Activated CD4-positive, alpha-beta T cell treated with anti-CD3 and anti-CD28 coated beads, Interleukin-2, amount 10 ng/mL, durations not matched to agents 7 days and 5 days (primary cell): ENCODE measurements around the gene DCUN1D2. TPM values are rescaled to one million over a fixed set of nuclear protein-coding genes. Genes with fewer than 3 reads are reported as not detected.
"Not testable (repeated sequence)": the region's sequence is repeated elsewhere in the genome, so short reads cannot be mapped to it uniquely, and the experiment has no call there.

Source experiments
- CTCF ChIA-PET: fragments of 350-600 bp; sonication (Branson Sonifier 250); formaldehyde crosslinking; loops from one replicate; lab custom pipeline; 2021; ENCODE audit warnings: antibody characterized with exemption; lab: Charles Lee
- POLR2A ChIA-PET: fragments of 350-600 bp; sonication (Branson Sonifier 250); formaldehyde crosslinking; loops from one replicate; lab custom pipeline; 2021; ENCODE audit warnings: antibody characterized with exemption; lab: Charles Lee
- DNase-seq: peaks from one replicate; pipeline ENCODE4 v3.0.0-alpha.2; 2020
- H3K27ac Mint-ChIP-seq: one replicate; pipeline ENCODE4 v1.8.0; 2021; ENCODE audit warnings: mild to moderate bottlenecking, moderate library complexity, mixed read lengths
- H3K27me3 Mint-ChIP-seq: one replicate; pipeline ENCODE4 v1.8.0; 2021; ENCODE audit warnings: mixed read lengths
- H3K36me3 Mint-ChIP-seq: one replicate; pipeline ENCODE4 v1.8.0; 2021; ENCODE audit warnings: low read depth, mixed read lengths
- H3K4me1 Mint-ChIP-seq: one replicate; pipeline ENCODE4 v1.8.0; 2021; ENCODE audit warnings: mixed read lengths
- H3K4me3 Mint-ChIP-seq: one replicate; pipeline ENCODE4 v1.8.0; 2021; ENCODE audit warnings: mild to moderate bottlenecking, moderate library complexity, mixed read lengths
- H3K9me3 Mint-ChIP-seq: one replicate; pipeline ENCODE4 v1.8.0; 2021; ENCODE audit warnings: mixed read lengths
- total RNA-seq, 2 experiments: library from RNA; stranded (reverse); gene quantifications; one replicate each; pipeline ENCODE4 v1.2.3, GENCODE V29; 2021

Gene DCUN1D2
- total RNA-seq, 2 experiments from 2014 or later: 13.9 to 20.3 TPM

DNA sequence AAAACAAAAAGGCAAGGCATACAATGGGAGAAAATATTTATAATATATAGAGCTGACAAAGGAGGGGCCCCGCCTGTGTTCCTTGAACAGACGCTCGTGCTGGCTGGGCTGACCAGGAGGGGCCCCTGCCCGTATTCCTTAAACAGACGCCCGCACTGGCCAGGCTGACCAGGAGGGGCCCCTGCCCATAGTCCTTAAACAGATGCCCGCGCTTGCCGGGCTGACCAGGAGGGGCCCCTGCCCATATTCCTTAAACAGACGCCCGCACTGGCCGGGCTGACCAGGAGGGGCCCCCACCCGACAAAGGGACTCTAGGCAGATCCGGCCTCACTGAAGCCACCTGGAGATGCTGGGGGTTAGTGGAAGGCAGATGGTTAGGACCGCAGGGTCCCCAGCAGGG lies 46.5 kb downstream of the DCUN1D2 start:
- Mint-ChIP-seq H3K4me1 (no peaks in the 10 kb centered on the region), H3K4me3 (no peak overlapping the region), H3K9me3 (peaks cover 8% of the 10 kb centered on the region), H3K27ac (no peak overlapping the region), H3K27me3 (no peaks in the 10 kb centered on the region), H3K36me3 (no peaks in the 10 kb centered on the region)
- POLR2A ChIA-PET: no interaction called here
- CTCF ChIA-PET: no interaction called here
- DNase-seq: no peak

DNA sequence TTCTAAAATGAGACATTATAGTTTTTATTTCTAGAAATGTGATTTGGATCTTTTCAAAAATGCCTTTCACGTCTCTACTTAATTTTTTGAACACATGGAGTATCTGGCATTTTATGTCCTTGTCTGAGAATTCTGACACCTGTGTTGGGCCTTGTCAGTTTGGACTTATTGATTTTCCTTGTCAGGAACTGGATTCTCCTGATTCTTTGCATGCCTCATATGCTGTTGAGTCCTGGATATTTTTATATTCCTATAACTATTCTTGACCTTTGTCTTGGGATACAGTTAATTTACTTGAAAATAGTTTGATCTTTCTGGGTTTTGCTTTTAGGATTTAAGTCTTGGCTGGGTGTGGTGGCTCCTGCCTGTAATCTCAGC lies 47.5 kb downstream of the DCUN1D2 start:
- CTCF ChIA-PET: no interaction called here
- no peak for DNase-seq
- Mint-ChIP-seq H3K9me3 (peaks cover 7% of the 10 kb centered on the region), H3K4me1 (no peaks in the 10 kb centered on the region), H3K4me3 (no peak overlapping the region), H3K27ac (no peak overlapping the region), H3K36me3 (no peaks in the 10 kb centered on the region), H3K27me3 (no peaks in the 10 kb centered on the region)
- POLR2A ChIA-PET: no interaction called here

DNA sequence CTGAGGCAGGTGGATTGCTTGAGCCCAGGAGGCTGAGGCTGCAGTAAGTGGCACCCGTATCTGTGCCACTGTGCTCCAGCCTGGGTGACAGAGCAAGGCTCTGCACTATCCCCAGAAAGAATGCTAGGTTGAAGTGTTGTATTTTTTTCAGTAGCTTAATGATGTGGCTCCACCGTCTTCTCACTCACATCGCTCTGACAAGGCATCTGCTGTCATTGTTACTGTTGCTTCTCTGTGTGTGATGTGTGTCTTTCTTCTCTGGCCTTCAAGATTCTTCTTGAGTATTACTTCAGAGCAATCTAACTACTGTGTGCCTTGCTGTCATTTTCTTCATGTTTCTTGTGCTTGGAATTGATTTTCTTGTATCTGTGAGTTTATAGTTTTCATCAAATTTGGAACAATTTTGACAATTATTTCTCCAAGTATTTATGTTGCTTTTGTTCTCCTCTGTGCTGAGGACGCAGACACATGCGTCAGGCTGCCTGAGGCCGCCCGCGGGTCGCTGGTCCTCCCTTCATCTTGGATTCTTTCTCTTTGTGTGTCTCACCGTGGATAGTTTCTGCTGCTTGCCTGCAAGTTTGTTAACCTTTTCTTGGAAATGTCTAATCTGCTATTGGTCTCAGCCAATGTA lies 48.0 kb downstream of the DCUN1D2 start:
- Mint-ChIP-seq H3K4me3 (no peak overlapping the region), H3K36me3 (no peaks in the 10 kb centered on the region), H3K9me3 (peaks cover 3% of the 10 kb centered on the region), H3K27ac (no peak overlapping the region), H3K27me3 (no peaks in the 10 kb centered on the region), H3K4me1 (no peaks in the 10 kb centered on the region)
- CTCF ChIA-PET: no interaction called here
- POLR2A ChIA-PET: no interaction called here
- no peak for DNase-seq

DNA sequence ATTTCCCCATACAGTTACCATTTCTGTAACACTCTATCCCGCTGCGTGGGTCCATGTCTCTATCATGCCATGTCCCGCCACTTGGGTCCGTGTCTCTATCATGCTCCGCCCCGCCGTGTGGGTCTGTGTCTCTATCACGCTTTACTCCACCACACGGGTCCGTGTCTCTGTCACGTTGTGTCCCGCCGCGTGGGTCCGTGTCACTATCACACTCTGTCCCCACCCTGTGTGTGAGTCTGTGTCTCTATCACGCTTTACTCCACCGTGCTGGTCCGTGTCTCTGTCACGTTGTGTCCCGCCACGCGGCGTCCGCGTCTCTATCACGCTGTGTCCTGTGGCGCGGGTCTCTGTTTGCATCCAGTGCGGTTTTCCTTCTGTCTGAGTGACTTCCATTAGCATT lies 48.9 kb downstream of the DCUN1D2 start:
- no peaks in the 10 kb centered on the region for H3K36me3 Mint-ChIP-seq
- ChIA-PET POLR2A (no interaction called here), CTCF (no interaction called here)
- H3K4me3 Mint-ChIP-seq: no peak overlapping the region
- H3K27ac Mint-ChIP-seq: no peak overlapping the region
- H3K27me3 Mint-ChIP-seq: no peaks in the 10 kb centered on the region
- no peak for DNase-seq
- no peaks in the 10 kb centered on the region for H3K4me1 Mint-ChIP-seq
- peaks cover 2% of the 10 kb centered on the region for H3K9me3 Mint-ChIP-seq

DNA sequence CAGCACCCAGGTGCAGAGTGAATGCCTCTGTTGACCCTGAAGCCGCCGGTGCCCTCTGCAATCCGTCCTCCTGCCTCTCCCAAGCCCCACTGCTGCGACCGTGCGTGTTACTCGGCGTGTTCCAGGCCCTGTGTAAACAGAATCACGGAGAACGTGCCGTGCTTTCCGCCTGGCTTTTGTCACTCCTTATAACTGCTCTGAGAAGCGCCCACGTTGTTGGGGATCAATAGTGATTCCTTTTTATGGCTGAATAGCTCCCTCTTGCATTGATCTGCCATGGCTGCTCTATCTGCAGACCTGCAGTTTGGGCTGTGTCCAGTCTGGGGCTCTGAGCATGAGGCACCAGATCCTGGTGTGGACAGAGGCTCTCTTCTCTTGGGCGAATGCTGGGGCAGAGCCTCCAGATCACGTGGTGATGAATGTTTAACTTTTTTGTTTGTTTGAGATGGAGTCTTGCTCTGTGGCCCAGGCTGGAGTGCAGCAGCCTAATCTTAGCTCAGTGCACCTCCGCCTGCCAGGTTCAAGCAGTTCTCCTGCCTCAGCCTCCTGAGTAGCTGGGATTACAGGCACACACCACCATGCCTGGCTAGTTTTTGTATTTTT lies 53.0 kb downstream of the DCUN1D2 start:
- peaks cover 5% of the 10 kb centered on the region for H3K9me3 Mint-ChIP-seq
- no peak overlapping the region for H3K4me3 Mint-ChIP-seq
- no peak for DNase-seq
- ChIA-PET CTCF (no interaction called here), POLR2A (no interaction called here)
- H3K27me3 Mint-ChIP-seq: no peaks in the 10 kb centered on the region
- no peaks in the 10 kb centered on the region for H3K4me1 Mint-ChIP-seq
- H3K27ac Mint-ChIP-seq: peak overlapping the region; percentile 4
- H3K36me3 Mint-ChIP-seq: no peaks in the 10 kb centered on the region

DNA sequence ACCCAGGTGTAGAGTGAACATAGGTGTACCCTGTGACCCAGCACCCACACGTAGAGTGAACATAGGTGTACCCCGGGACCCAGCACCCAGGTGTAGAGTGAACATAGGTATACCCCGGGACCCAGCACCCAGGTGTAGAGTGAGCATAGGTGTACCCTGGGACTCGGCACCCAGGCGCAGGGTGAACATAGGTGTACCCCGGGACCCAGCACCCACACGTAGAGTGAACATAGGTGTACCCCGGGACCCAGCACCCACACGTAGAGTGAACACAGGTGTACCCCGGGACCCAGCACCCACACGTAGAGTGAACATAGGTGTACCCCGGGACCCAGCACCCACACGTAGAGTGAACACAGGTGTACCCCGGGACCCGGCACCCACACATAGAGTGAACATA lies 53.6 kb downstream of the DCUN1D2 start:
- POLR2A ChIA-PET, H3K9me3 Mint-ChIP-seq, CTCF ChIA-PET: not testable (repeated sequence)

DNA sequence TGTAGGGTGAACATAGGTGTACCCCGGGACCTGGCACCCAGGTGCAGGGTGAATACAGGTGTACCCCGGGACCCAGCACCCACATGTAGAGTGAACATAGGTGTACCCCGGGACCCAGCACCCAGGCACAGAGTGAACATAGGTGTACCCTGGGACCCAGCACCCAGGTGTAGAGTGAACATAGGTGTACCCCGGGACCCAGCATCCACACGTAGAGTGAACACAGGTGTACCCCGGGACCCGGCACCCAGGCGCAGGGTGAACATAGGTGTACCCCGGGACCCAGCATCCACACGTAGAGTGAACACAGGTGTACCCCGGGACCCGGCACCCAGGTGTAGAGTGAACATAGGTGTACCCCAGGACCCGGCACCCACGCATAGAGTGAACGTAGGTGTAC lies 54.6 kb downstream of the DCUN1D2 start:
- H3K4me1 Mint-ChIP-seq, H3K4me3 Mint-ChIP-seq, H3K27me3 Mint-ChIP-seq, H3K27ac Mint-ChIP-seq, DNase-seq, POLR2A ChIA-PET, CTCF ChIA-PET, H3K9me3 Mint-ChIP-seq, H3K36me3 Mint-ChIP-seq: not testable (repeated sequence)

More for the DNA sequence above, 53.6 kb downstream of the DCUN1D2 start:
- not testable (repeated sequence) for H3K4me1 Mint-ChIP-seq, H3K27me3 Mint-ChIP-seq, H3K36me3 Mint-ChIP-seq, H3K27ac Mint-ChIP-seq, DNase-seq, H3K4me3 Mint-ChIP-seq

DNA sequence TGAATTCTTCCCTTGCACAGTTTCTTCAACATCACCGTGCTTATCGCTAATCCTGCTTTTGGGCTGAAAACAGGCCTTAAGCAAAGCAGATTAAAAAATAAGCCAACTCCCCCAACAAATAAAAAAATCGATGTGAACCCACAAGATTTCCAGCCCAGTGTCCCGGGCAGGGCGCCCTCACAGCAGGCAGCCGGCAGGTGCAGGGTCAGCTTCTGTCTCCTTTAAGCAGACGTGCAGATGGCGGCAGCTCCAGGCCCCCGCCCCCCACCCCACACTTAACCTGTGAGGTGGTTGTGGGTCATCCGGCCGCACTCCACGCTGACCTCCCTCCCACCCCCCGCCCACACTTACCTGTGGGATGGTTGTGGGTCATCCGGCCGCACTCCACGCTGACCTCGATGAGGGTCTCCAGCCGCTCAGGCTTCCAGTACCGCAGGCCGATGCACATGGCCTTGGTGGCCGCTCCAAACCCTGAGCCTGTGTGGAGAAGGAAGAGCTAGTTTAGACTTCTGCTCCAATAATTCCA lies 57.1 kb downstream of the DCUN1D2 start:
- no peak overlapping the region for H3K27ac Mint-ChIP-seq
- POLR2A ChIA-PET: no interaction called here
- H3K27me3 Mint-ChIP-seq: no peaks in the 10 kb centered on the region
- no peaks in the 10 kb centered on the region for H3K4me1 Mint-ChIP-seq
- peaks cover 5% of the 10 kb centered on the region for H3K9me3 Mint-ChIP-seq
- H3K4me3 Mint-ChIP-seq: no peak overlapping the region
- H3K36me3 Mint-ChIP-seq: no peaks in the 10 kb centered on the region
- no peak for DNase-seq
- CTCF ChIA-PET: no interaction called here

DNA sequence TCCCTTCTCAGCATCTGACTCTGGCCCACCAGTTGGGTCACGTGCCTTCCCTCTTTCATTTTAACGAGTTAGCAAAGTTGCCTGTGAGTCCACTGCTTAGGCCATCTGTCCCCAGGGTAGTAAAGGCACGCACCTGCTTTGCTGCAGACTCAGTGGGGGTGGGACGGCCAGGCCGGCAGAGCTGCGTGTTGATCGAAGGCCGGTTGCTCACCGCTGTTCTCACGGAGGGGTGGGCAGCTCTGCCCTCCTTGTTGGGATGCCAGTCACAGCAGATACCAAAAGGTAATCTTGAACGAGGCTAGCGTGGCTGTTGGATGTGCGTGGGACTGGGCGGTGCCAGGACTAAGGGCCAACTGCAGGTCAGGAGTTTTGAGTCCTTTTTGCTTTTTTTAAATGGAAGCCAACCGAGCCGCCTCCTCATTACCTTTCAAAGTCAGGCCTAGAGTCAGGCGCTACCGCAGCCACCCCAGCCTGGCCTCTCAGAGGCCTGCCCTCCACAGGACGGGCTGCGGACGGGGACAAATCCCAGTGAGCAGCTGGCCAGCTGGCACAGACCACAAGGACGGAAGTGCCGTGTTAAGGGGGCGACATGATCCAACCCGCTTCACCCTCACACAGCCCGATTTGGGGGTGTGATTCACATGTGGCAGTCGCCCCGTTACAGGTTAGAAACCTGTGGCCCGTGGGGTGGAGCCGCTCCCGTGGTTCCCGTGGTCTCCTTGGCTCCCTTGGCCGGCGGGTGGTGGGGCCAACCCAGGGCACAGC lies 57.8 kb downstream of the DCUN1D2 start:
- no peak for DNase-seq
- H3K9me3 Mint-ChIP-seq: peaks cover 5% of the 10 kb centered on the region
- H3K4me3 Mint-ChIP-seq: no peak overlapping the region
- H3K4me1 Mint-ChIP-seq: no peaks in the 10 kb centered on the region
- POLR2A ChIA-PET: no interaction called here
- H3K27me3 Mint-ChIP-seq: no peaks in the 10 kb centered on the region
- H3K36me3 Mint-ChIP-seq: no peaks in the 10 kb centered on the region
- CTCF ChIA-PET: no interaction called here
- no peak overlapping the region for H3K27ac Mint-ChIP-seq

DNA sequence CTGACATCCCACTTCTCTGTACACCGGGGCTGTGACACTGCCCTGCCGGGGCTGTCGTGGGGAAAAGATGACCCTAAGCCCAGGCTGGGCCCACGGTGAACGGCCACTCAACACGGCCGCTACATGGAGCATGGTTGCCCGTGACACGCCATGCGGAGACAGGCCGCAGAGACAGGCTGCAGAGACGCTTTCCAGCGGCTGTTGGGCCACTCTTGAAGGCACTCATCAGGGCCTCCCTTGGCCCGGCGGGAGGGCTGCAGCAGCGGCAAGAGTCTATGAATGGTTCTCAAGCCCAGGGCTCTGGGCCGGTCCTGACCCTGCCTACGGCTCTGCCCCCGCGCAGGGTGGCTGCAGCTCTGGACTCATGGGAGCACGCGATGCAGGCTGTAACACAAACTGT lies 59.3 kb downstream of the DCUN1D2 start:
- Mint-ChIP-seq H3K4me1 (no peaks in the 10 kb centered on the region), H3K36me3 (no peaks in the 10 kb centered on the region), H3K27ac (no peak overlapping the region), H3K4me3 (no peak overlapping the region), H3K27me3 (no peaks in the 10 kb centered on the region), H3K9me3 (peaks cover 3% of the 10 kb centered on the region)
- no peak for DNase-seq
- POLR2A ChIA-PET: no interaction called here
- CTCF ChIA-PET: no interaction called here

DNA sequence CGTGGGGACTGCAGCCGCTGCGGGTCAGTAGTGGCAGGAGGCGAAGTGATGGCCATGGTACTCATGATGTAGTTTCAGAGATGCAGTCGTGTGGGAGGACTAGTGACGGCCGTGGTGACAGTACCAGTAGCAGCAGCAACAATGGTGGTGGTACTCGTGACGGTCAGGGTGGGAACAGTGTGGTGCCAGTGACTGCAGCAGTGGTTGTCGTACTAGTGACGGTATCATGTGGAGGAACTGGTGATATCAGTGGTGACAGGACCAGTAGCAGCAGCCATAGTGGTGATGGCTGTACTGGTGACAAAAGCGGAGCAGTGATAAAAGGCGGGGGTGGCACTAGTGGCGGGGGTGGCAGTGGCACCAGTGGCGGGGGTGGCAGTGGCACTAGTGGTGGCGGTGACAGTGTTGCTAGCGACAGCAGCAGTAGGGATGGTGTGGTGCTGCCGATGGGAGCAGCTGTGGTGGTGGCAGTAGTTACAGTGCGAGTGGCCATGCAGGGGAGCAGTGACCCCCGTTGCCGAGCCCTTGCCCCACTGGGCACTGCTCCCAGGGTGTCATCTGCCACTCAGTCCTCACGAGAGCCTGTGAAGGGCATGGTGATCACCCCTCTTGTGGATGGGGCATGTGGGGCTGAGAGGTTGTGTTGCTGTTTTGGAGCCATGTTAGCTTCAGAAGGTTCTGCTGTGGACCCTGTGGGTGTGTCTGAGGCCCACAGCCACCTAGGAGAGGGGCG lies 60.0 kb downstream of the DCUN1D2 start:
- POLR2A ChIA-PET: no interaction called here
- DNase-seq: no peak
- H3K27ac Mint-ChIP-seq: no peak overlapping the region
- peaks cover 3% of the 10 kb centered on the region for H3K9me3 Mint-ChIP-seq
- CTCF ChIA-PET: no interaction called here
- no peaks in the 10 kb centered on the region for H3K27me3 Mint-ChIP-seq
- H3K4me3 Mint-ChIP-seq: no peak overlapping the region
- H3K4me1 Mint-ChIP-seq: no peaks in the 10 kb centered on the region
- no peaks in the 10 kb centered on the region for H3K36me3 Mint-ChIP-seq

DNA sequence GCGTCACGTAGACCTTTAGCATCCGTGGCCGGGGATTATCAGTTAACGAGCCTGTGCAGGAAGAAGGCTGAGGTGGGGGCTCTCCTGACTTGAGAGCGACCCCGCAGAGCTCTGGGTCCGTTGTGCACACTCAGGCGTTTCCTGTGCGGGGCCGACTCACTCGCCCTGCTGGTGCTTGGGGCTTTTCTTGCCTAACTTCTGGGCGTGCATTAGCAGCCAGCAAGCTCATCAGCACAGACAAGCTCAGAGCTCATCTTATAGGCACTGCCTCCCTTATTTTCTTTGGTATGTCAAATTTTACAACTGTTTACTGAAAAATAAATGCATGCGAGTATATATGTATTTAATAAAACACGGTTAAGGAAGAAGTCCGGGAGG lies 60.9 kb downstream of the DCUN1D2 start:
- ChIA-PET POLR2A (no interaction called here), CTCF (interaction anchor here (0.9 kb wide), 1 partner anchor 12 kb away, joined by 3 read pairs; no protein-coding TSS in a partner anchor)
- Mint-ChIP-seq H3K4me1 (no peaks in the 10 kb centered on the region), H3K27me3 (no peaks in the 10 kb centered on the region), H3K4me3 (no peak overlapping the region), H3K9me3 (peaks cover 3% of the 10 kb centered on the region), H3K36me3 (no peaks in the 10 kb centered on the region), H3K27ac (no peak overlapping the region)
- no peak for DNase-seq
